GM12892 (cell line): ENCODE results near the gene MARK3.
A peak's percentile ranks its signal among the peaks of the same experiment; 100 is the strongest.

Experiments used
- POLR2A ChIP-seq: IDR thresholded peaks from 2 replicates; pipeline ENCODE4 v1.6.1; 2011; ENCODE audit warnings: low read depth, low read length, control low read depth
- POLR2AphosphoS5 ChIP-seq: IDR thresholded peaks from 2 replicates; pipeline ENCODE4 v1.6.1; 2011; ENCODE audit warnings: low read depth, low read length, control low read depth
- TAF1 ChIP-seq: IDR thresholded peaks from 2 replicates; pipeline ENCODE4 v1.6.1; 2011; ENCODE audit warnings: low read depth, mild to moderate bottlenecking, control low read depth, low read length, borderline replicate concordance

DNA sequence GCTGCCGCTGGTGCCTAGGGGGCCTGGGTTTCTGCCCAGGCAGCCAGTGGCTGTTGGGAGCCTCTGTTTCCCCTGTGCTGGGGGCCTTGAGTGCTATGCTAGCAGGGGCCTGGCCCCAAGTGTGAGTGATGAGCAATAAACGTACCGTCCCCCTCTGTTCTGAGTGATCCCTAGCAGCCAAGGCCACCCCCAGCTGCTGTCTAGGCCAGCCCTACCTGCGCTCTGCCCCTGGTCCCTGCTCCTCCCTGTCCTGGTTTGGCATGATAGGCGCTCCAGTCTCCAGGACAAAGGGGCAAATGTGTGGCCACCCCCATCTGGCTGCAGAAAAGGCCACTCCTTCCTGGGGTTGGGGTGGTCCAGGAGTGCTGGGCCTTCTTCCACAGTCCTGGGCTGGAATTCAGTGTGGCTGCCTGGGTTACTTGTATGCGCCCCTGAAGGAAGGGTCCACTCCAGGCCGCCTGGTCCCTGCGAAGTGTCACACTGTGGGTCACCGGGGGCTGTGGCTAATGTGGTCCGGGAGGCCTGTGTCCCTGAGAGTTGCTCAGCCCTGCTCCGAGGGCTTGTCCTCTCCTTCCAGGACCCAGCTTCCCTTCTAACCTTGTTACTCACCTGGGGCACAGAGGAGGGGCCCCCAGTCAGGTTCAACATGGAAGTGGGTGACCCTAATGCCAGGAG is 150.8 kb downstream of the MARK3 start:
- TF ChIP-seq POLR2AphosphoS5 (no peak), POLR2A (peak; percentile 31; the same call in 1 of the 2 replicates), TAF1 (no peak)
